ENCODE results near the gene SLC6A17. TPM values are rescaled to one million over a fixed set of nuclear protein-coding genes. Genes with fewer than 3 reads are reported as not detected.

SLC6A17 gene
- total and polyA plus RNA-seq, 2 experiments from 2014 or later = 0.03 to 0.17 TPM

DNA sequence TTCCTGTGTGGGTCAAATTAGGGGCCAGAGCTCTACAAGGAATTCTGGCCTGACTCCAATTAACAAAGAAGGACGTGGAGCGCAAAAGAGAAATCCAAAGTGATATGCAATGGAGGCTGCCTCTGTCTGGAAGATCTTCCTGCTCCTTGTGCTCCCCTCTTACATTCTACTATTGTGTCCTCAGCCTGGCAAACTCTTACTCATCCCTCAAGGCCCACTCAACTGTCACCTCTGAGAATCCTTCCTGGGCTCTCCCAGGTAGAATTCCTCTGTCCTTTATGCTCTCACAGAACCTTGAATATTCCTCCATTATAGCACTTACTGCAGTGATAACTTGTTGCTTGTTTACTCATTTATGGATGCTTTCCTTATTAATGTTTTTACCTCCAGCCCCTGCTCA lies 91.2 kb downstream of the SLC6A17 start:
- H3K4me2 ChIP-seq = peak overlapping the region; percentile 63

More for the DNA sequence above, 91.2 kb downstream of the SLC6A17 start:
- H3K4me1 ChIP-seq (ENCODE audit: insufficient read depth) = peaks cover 34% of the 10 kb centered on the region
- Mint-ChIP-seq H3K4me1 (peaks cover 40% of the 10 kb centered on the region), H3K4me3 (no peak overlapping the region; the same call in 2 of the 3 replicates), H3K27ac (no peak overlapping the region), H3K36me3 (ENCODE audit: low read depth) (no peaks in the 10 kb centered on the region; the same call in 2 of the 3 replicates), H3K9me3 (no peaks in the 10 kb centered on the region; the same call in 2 of the 3 replicates), H3K27me3 (ENCODE audit: insufficient read depth, low read depth, poor library complexity) (peaks cover 19% of the 10 kb centered on the region)
- no peaks in the 10 kb centered on the region for H3K79me2 ChIP-seq (replicated peaks; ENCODE audit: insufficient read depth)
- 0 out of 2 replicates have a peak, but pooled peaks cover 9% of the 10 kb centered on the region for H3K27me3 ChIP-seq (ENCODE audit: insufficient read depth)
- H3K36me3 ChIP-seq (ENCODE audit: insufficient read depth) = no peaks in the 10 kb centered on the region
- TF ChIP-seq, protein P1, sequence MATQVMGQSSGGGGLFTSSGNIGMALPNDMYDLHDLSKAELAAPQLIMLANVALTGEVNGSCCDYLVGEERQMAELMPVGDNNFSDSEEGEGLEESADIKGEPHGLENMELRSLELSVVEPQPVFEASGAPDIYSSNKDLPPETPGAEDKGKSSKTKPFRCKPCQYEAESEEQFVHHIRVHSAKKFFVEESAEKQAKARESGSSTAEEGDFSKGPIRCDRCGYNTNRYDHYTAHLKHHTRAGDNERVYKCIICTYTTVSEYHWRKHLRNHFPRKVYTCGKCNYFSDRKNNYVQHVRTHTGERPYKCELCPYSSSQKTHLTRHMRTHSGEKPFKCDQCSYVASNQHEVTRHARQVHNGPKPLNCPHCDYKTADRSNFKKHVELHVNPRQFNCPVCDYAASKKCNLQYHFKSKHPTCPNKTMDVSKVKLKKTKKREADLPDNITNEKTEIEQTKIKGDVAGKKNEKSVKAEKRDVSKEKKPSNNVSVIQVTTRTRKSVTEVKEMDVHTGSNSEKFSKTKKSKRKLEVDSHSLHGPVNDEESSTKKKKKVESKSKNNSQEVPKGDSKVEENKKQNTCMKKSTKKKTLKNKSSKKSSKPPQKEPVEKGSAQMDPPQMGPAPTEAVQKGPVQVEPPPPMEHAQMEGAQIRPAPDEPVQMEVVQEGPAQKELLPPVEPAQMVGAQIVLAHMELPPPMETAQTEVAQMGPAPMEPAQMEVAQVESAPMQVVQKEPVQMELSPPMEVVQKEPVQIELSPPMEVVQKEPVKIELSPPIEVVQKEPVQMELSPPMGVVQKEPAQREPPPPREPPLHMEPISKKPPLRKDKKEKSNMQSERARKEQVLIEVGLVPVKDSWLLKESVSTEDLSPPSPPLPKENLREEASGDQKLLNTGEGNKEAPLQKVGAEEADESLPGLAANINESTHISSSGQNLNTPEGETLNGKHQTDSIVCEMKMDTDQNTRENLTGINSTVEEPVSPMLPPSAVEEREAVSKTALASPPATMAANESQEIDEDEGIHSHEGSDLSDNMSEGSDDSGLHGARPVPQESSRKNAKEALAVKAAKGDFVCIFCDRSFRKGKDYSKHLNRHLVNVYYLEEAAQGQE (IDR thresholded peaks at IDR 0.05; ENCODE audit: unreplicated experiment) = no peak
- TF ChIP-seq ZNF114 (CRISPR knock-in tag; IDR thresholded peaks at IDR 0.05) = no peak
- TF ChIP-seq, protein P2, sequence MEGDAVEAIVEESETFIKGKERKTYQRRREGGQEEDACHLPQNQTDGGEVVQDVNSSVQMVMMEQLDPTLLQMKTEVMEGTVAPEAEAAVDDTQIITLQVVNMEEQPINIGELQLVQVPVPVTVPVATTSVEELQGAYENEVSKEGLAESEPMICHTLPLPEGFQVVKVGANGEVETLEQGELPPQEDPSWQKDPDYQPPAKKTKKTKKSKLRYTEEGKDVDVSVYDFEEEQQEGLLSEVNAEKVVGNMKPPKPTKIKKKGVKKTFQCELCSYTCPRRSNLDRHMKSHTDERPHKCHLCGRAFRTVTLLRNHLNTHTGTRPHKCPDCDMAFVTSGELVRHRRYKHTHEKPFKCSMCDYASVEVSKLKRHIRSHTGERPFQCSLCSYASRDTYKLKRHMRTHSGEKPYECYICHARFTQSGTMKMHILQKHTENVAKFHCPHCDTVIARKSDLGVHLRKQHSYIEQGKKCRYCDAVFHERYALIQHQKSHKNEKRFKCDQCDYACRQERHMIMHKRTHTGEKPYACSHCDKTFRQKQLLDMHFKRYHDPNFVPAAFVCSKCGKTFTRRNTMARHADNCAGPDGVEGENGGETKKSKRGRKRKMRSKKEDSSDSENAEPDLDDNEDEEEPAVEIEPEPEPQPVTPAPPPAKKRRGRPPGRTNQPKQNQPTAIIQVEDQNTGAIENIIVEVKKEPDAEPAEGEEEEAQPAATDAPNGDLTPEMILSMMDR (conservative IDR thresholded peaks at IDR 0.05; ENCODE audit: low read depth in 2 of 2) = no peak
- TF ChIP-seq JUNB (IDR thresholded peaks at IDR 0.05; ENCODE audit: unreplicated experiment) = no peak
- no peak for TF ChIP-seq CREB1 (CRISPR knock-in tag; IDR thresholded peaks at IDR 0.05; ENCODE audit: low read depth)
- TF ChIP-seq, protein P3, sequence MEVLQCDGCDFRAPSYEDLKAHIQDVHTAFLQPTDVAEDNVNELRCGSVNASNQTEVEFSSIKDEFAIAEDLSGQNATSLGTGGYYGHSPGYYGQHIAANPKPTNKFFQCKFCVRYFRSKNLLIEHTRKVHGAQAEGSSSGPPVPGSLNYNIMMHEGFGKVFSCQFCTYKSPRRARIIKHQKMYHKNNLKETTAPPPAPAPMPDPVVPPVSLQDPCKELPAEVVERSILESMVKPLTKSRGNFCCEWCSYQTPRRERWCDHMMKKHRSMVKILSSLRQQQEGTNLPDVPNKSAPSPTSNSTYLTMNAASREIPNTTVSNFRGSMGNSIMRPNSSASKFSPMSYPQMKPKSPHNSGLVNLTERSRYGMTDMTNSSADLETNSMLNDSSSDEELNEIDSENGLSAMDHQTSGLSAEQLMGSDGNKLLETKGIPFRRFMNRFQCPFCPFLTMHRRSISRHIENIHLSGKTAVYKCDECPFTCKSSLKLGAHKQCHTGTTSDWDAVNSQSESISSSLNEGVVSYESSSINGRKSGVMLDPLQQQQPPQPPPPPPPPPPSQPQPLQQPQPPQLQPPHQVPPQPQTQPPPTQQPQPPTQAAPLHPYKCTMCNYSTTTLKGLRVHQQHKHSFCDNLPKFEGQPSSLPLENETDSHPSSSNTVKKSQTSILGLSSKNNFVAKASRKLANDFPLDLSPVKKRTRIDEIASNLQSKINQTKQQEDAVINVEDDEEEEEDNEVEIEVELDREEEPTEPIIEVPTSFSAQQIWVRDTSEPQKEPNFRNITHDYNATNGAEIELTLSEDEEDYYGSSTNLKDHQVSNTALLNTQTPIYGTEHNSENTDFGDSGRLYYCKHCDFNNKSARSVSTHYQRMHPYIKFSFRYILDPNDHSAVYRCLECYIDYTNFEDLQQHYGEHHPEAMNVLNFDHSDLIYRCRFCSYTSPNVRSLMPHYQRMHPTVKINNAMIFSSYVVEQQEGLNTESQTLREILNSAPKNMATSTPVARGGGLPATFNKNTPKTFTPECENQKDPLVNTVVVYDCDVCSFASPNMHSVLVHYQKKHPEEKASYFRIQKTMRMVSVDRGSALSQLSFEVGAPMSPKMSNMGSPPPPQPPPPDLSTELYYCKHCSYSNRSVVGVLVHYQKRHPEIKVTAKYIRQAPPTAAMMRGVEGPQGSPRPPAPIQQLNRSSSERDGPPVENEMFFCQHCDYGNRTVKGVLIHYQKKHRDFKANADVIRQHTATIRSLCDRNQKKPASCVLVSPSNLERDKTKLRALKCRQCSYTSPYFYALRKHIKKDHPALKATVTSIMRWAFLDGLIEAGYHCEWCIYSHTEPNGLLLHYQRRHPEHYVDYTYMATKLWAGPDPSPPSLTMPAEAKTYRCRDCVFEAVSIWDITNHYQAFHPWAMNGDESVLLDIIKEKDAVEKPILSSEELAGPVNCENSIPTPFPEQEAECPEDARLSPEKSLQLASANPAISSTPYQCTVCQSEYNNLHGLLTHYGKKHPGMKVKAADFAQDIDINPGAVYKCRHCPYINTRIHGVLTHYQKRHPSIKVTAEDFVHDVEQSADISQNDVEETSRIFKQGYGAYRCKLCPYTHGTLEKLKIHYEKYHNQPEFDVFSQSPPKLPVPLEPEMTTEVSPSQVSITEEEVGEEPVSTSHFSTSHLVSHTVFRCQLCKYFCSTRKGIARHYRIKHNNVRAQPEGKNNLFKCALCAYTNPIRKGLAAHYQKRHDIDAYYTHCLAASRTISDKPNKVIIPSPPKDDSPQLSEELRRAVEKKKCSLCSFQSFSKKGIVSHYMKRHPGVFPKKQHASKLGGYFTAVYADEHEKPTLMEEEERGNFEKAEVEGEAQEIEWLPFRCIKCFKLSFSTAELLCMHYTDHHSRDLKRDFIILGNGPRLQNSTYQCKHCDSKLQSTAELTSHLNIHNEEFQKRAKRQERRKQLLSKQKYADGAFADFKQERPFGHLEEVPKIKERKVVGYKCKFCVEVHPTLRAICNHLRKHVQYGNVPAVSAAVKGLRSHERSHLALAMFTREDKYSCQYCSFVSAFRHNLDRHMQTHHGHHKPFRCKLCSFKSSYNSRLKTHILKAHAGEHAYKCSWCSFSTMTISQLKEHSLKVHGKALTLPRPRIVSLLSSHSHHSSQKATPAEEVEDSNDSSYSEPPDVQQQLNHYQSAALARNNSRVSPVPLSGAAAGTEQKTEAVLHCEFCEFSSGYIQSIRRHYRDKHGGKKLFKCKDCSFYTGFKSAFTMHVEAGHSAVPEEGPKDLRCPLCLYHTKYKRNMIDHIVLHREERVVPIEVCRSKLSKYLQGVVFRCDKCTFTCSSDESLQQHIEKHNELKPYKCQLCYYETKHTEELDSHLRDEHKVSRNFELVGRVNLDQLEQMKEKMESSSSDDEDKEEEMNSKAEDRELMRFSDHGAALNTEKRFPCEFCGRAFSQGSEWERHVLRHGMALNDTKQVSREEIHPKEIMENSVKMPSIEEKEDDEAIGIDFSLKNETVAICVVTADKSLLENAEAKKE (CRISPR knock-in tag; IDR thresholded peaks at IDR 0.05) = no peak
- TF ChIP-seq POLR2AphosphoS5 (IDR thresholded peaks at IDR 0.05; ENCODE audit: low read depth) = no peak
- TF ChIP-seq EZH2 (IDR thresholded peaks at IDR 0.05; ENCODE audit: low read depth, unreplicated experiment) = no peak
- TF ChIP-seq EZH2phosphoT487 (IDR thresholded peaks at IDR 0.05; ENCODE audit: unreplicated experiment) = no peak
- ATAC-seq = no peak
- no peak overlapping the region for H3K27ac ChIP-seq (ENCODE audit: low read depth)
- no peak overlapping the region for H3K4me3 ChIP-seq
- H4K20me1 ChIP-seq (replicated peaks; ENCODE audit: insufficient read depth) = no peaks in the 10 kb centered on the region; the same call in 1 of the 2 replicates
- H3F3A ChIP-seq (replicated peaks; ENCODE audit: low read depth) = no peaks in the 10 kb centered on the region
- no peak overlapping the region for H2AFZ ChIP-seq
- DNase-seq (ENCODE audit: low spot score) = no peak
- 0 out of 2 replicates have a peak, but pooled peaks cover 15% of the 10 kb centered on the region for H3K9me2 ChIP-seq (ENCODE audit: insufficient read depth)

Measured in GM23338 (cell line).